ENCODE results near the gene FLCN. TPM values are rescaled to one million over a fixed set of nuclear protein-coding genes. Genes with fewer than 3 reads are reported as not detected.

Gene FLCN
- total and polyA plus RNA-seq, 2 of the 13 experiments (the other 11 are each of a cell fraction or from before 2014, with no cell fraction given), result 16.6 to 24.9 TPM

- no peaks in the 10 kb centered on the region for H4K20me1 ChIP-seq (ENCODE audit: insufficient read depth, low read length)
- in situ Hi-C loops (cut with HindIII; ENCODE audit: extremely low pct_ligation_motif_present, low pct_unique_long_range_greater_than_20kb) (no loop called here), intact Hi-C loops (cut with micrococcal nuclease; ENCODE audit: unreplicated experiment) (no loop called here)
- ATAC-seq (no peak), DNase-seq (ENCODE audit: low spot score) (no peak), FAIRE-seq (no peak)
- WGBS (ENCODE audit: low lambda C conversion rate), result 100% methylated on average over 1 of the region's 6 CpGs
- no TSS peak for BruUV-seq (replicated peaks)
- H3K4me2 ChIP-seq (ENCODE audit: low read depth, low read length), result no peak overlapping the region
- H3K4me1 ChIP-seq (ENCODE audit: insufficient read depth, low read length), result no peaks in the 10 kb centered on the region
- H3K36me3 ChIP-seq (replicated peaks in 1 of 2; ENCODE audit: control insufficient read depth in 1 of 2, insufficient read depth in 2 of 2, low read length in 2 of 2), result peaks cover 13 to 43% of the 10 kb centered on the region in 2 experiments; a peak in 4 of 5 replicates
- H3K27me3 ChIP-seq (ENCODE audit: control insufficient read depth in 1 of 2, insufficient read depth in 2 of 2, low read length in 2 of 2), result no peaks in the 10 kb centered on the region
- H3K9ac ChIP-seq (ENCODE audit: insufficient read depth, low read depth, low read length), result no peak overlapping the region
- no peaks in the 10 kb centered on the region for H3K79me2 ChIP-seq (ENCODE audit: insufficient read depth, low read length)
- ChIA-PET CTCF (ENCODE audit: low intra/inter-chr PET ratio, low total read pairs) (no interaction called here), POLR2A (no interaction called here)
- no peak overlapping the region for H3K4me3 ChIP-seq (replicated peaks in 1 of 3; ENCODE audit: insufficient read depth in 1 of 3, low read depth in 2 of 3, low read length in 3 of 3)
- H3K27ac ChIP-seq (ENCODE audit: extremely low read length, insufficient read depth, low read length), result no peak overlapping the region
- H3K9me3 ChIP-seq (ENCODE audit: low read length), result no peaks in the 10 kb centered on the region
- H2AFZ ChIP-seq (ENCODE audit: low read length), result no peak overlapping the region
- TF ChIP-seq ASH2L (IDR thresholded peaks at IDR 0.05; ENCODE audit: insufficient read length, low read depth, low read length), result no peak
- TF ChIP-seq ZSCAN25 (CRISPR knock-in tag; IDR thresholded peaks at IDR 0.05), result no peak
- no peak for TF ChIP-seq KDM5A (IDR thresholded peaks at IDR 0.05; ENCODE audit: borderline replicate concordance, low read length)
- no peak for TF ChIP-seq ZNF761 (CRISPR knock-in tag; conservative IDR thresholded peaks at IDR 0.05)
- no peak for TF ChIP-seq ZNF12 (CRISPR knock-in tag; IDR thresholded peaks at IDR 0.05)
- TF ChIP-seq SMAD9 (CRISPR knock-in tag; IDR thresholded peaks at IDR 0.05), result no peak
- TF ChIP-seq ZNF503 (CRISPR knock-in tag; IDR thresholded peaks at IDR 0.05), result no peak
- no peak for TF ChIP-seq ZNF407 (CRISPR knock-in tag; IDR thresholded peaks at IDR 0.05; ENCODE audit: not compliant biosample characterization)
- no peak for TF ChIP-seq KMT2B (CRISPR knock-in tag; IDR thresholded peaks at IDR 0.05)
- TF ChIP-seq JUND (CRISPR knock-in tag; IDR thresholded peaks at IDR 0.05), result no peak
- no peak for TF ChIP-seq YEATS4 (CRISPR knock-in tag; IDR thresholded peaks at IDR 0.05; ENCODE audit: borderline replicate concordance)
- TF ChIP-seq TEF (CRISPR knock-in tag; IDR thresholded peaks at IDR 0.05), result no peak
- no peak for TF ChIP-seq MXD1 (CRISPR knock-in tag; IDR thresholded peaks at IDR 0.05)
- no peak for TF ChIP-seq ZNF737 (CRISPR knock-in tag; IDR thresholded peaks at IDR 0.05; ENCODE audit: borderline replicate concordance)
Observed at GRCh38 chr17:17182598-17183136, 54.3 kb downstream of the FLCN start.
